SK-N-SH treated with all-trans-retinoic acid at 6 μM for 48 hours (cell line): ENCODE results near the gene THEMIS.

Experiments
- ATAC-seq: fragments of 200-7000 bp; cut with Tn5 transposase; 3 replicates; pipeline ENCODE4 v1.9.1; 2020; ENCODE audit warnings: mild to moderate bottlenecking, moderate library complexity
- ARNTL ChIP-seq: fragments of 450-650 bp; formaldehyde crosslinking; IDR thresholded peaks from 2 replicates; pipeline ENCODE4 v1.5.0; 2020; ENCODE audit warnings: low read depth, mild to moderate bottlenecking, moderate library complexity, borderline replicate concordance
- BACH2 ChIP-seq: fragments of 250-450 bp; sonication (Bioruptor Pico); IDR thresholded peaks from 2 replicates; pipeline ENCODE4 v1.9.0; 2021; ENCODE audit warnings: mild to moderate bottlenecking, borderline replicate concordance
- CREB5 ChIP-seq: fragments of 250-450 bp; sonication (Bioruptor Pico); IDR thresholded peaks from 2 replicates; pipeline ENCODE4 v1.5.1; 2020; ENCODE audit warnings: low read depth, mild to moderate bottlenecking, moderate library complexity
- CSDC2 ChIP-seq: fragments of 250-450 bp; sonication (Bioruptor Pico); IDR thresholded peaks from 2 replicates; pipeline ENCODE4 v1.5.0; 2020; ENCODE audit warnings: mild to moderate bottlenecking, moderate library complexity
- ESRRG ChIP-seq: fragments of 250-450 bp; sonication (Bioruptor Pico); IDR thresholded peaks from 2 replicates; pipeline ENCODE4 v1.6.1; 2021; ENCODE audit warnings: mild to moderate bottlenecking
- ISL1 ChIP-seq: fragments of 250-450 bp; sonication (Bioruptor Pico); IDR thresholded peaks from 2 replicates; pipeline ENCODE4 v2.1.2; 2022; ENCODE audit warnings: mild to moderate bottlenecking, moderate library complexity
- OSR1 ChIP-seq: fragments of 250-450 bp; sonication (Bioruptor Pico); IDR thresholded peaks from 2 replicates; pipeline ENCODE4 v1.8.0; 2022; ENCODE audit warnings: moderate library complexity, mild to moderate bottlenecking, inconsistent platforms
- PPARA ChIP-seq: fragments of 250-450 bp; sonication (Bioruptor Pico); IDR thresholded peaks from 2 replicates; pipeline ENCODE4 v1.5.0; 2020; ENCODE audit warnings: mild to moderate bottlenecking, borderline replicate concordance
- RARB ChIP-seq: fragments of 250-450 bp; sonication (Bioruptor Pico); IDR thresholded peaks from 2 replicates; pipeline ENCODE4 v1.8.0; 2021; ENCODE audit warnings: mild to moderate bottlenecking, moderate library complexity
- TCF4 ChIP-seq: fragments of 250-450 bp; sonication (Bioruptor Pico); IDR thresholded peaks from 2 replicates; pipeline ENCODE4 v1.8.0; 2021; ENCODE audit warnings: mild to moderate bottlenecking, moderate library complexity, borderline replicate concordance
- TOX ChIP-seq: fragments of 250-450 bp; sonication (Bioruptor Pico); IDR thresholded peaks from 2 replicates; pipeline ENCODE4 v1.8.0; 2021; ENCODE audit warnings: mild to moderate bottlenecking, moderate library complexity, borderline replicate concordance
- ZC3H10 ChIP-seq: fragments of 250-450 bp; sonication (Bioruptor Pico); IDR thresholded peaks from 2 replicates; pipeline ENCODE4 v1.5.1; 2021; ENCODE audit warnings: mild to moderate bottlenecking, moderate library complexity
- ZFP3 ChIP-seq: fragments of 250-450 bp; sonication (Bioruptor Pico); IDR thresholded peaks from 2 replicates; pipeline ENCODE4 v1.5.0; 2020; ENCODE audit warnings: mild to moderate bottlenecking, moderate library complexity
- ZFP30 ChIP-seq: fragments of 450-650 bp; formaldehyde crosslinking; IDR thresholded peaks from 2 replicates; pipeline ENCODE4 v1.5.0; 2022; ENCODE audit warnings: mild to moderate bottlenecking, moderate library complexity
- ZNF565 ChIP-seq: fragments of 450-650 bp; formaldehyde crosslinking; conservative IDR thresholded peaks from 2 replicates; pipeline ENCODE4 v1.5.0; 2020; ENCODE audit warnings: low read depth, mild to moderate bottlenecking, moderate library complexity
- ZNF70 ChIP-seq: fragments of 450-650 bp; formaldehyde crosslinking; IDR thresholded peaks from 2 replicates; pipeline ENCODE4 v1.5.0; 2020; ENCODE audit warnings: mild to moderate bottlenecking, moderate library complexity
- ZNF8 ChIP-seq: fragments of 450-650 bp; formaldehyde crosslinking; IDR thresholded peaks from 2 replicates; pipeline ENCODE4 v1.5.0; 2020; ENCODE audit warnings: mild to moderate bottlenecking, moderate library complexity
- TF ChIP-seq, protein P1 (sequence below): fragments of 250-450 bp; sonication (Bioruptor Pico); IDR thresholded peaks from 2 replicates; pipeline ENCODE4 v1.5.0; 2020; ENCODE audit warnings: mild to moderate bottlenecking, moderate library complexity
- TF ChIP-seq, protein P2 (sequence below): fragments of 250-450 bp; sonication (Bioruptor Pico); IDR thresholded peaks from 2 replicates; pipeline ENCODE4 v1.8.0; 2021; ENCODE audit warnings: low read depth, mild to moderate bottlenecking, moderate library complexity, borderline replicate concordance
- TF ChIP-seq, protein P3 (sequence below): fragments of 250-450 bp; sonication (Bioruptor Pico); IDR thresholded peaks from 2 replicates; pipeline ENCODE4 v1.8.0; 2020; ENCODE audit warnings: mild to moderate bottlenecking, moderate library complexity, borderline replicate concordance

The THEMIS gene

DNA sequence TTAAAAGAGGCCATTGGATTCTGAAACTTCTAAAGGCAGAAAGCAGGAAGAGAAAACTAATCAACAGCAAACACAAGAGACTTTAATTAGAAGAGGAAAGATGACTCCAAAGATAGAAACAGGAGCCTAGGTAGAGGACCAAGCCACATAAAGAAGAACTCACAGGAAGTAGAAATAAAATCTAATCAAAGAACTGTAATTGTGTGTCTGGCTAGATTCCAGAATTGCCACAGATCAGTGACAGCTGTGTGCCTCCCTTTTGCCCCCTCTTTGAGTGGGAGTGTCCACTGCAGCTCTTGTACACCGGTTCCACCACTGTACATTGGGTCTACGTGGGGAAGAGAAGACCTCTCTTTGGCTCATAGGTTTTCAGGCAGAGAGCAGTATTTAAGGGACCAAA is 22.3 kb upstream of the THEMIS start:
- no peak for ATAC-seq
- TF ChIP-seq ARNTL (no peak), ISL1 (CRISPR knock-in tag) (no peak), ZNF565 (no peak), TOX (CRISPR knock-in tag) (no peak), ZNF70 (no peak), CSDC2 (CRISPR knock-in tag) (no peak), ZNF8 (CRISPR knock-in tag) (no peak), OSR1 (CRISPR knock-in tag) (no peak), ESRRG (CRISPR knock-in tag) (no peak), ZC3H10 (CRISPR knock-in tag) (no peak), CREB5 (CRISPR knock-in tag) (no peak), ZFP30 (CRISPR knock-in tag) (no peak), BACH2 (CRISPR knock-in tag) (no peak), PPARA (CRISPR knock-in tag) (no peak)
- TF ChIP-seq, protein P1, sequence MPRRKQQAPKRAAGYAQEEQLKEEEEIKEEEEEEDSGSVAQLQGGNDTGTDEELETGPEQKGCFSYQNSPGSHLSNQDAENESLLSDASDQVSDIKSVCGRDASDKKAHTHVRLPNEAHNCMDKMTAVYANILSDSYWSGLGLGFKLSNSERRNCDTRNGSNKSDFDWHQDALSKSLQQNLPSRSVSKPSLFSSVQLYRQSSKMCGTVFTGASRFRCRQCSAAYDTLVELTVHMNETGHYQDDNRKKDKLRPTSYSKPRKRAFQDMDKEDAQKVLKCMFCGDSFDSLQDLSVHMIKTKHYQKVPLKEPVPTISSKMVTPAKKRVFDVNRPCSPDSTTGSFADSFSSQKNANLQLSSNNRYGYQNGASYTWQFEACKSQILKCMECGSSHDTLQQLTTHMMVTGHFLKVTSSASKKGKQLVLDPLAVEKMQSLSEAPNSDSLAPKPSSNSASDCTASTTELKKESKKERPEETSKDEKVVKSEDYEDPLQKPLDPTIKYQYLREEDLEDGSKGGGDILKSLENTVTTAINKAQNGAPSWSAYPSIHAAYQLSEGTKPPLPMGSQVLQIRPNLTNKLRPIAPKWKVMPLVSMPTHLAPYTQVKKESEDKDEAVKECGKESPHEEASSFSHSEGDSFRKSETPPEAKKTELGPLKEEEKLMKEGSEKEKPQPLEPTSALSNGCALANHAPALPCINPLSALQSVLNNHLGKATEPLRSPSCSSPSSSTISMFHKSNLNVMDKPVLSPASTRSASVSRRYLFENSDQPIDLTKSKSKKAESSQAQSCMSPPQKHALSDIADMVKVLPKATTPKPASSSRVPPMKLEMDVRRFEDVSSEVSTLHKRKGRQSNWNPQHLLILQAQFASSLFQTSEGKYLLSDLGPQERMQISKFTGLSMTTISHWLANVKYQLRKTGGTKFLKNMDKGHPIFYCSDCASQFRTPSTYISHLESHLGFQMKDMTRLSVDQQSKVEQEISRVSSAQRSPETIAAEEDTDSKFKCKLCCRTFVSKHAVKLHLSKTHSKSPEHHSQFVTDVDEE (CRISPR knock-in tag) = no peak
- TF ChIP-seq, protein P2, sequence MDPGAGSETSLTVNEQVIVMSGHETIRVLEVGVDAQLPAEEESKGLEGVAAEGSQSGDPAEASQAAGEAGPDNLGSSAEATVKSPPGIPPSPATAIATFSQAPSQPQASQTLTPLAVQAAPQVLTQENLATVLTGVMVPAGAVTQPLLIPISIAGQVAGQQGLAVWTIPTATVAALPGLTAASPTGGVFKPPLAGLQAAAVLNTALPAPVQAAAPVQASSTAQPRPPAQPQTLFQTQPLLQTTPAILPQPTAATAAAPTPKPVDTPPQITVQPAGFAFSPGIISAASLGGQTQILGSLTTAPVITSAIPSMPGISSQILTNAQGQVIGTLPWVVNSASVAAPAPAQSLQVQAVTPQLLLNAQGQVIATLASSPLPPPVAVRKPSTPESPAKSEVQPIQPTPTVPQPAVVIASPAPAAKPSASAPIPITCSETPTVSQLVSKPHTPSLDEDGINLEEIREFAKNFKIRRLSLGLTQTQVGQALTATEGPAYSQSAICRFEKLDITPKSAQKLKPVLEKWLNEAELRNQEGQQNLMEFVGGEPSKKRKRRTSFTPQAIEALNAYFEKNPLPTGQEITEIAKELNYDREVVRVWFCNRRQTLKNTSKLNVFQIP = no peak

GRCh38 chr6:127921982-127922381 is 21.1 kb upstream of the THEMIS start:
- no peak for TF ChIP-seq TOX (CRISPR knock-in tag)
- no peak for TF ChIP-seq RARB
- no peak for TF ChIP-seq ESRRG (CRISPR knock-in tag)
- TF ChIP-seq ARNTL = no peak
- TF ChIP-seq PPARA (CRISPR knock-in tag) = no peak
- no peak for TF ChIP-seq CREB5 (CRISPR knock-in tag)
- TF ChIP-seq, protein P1 (CRISPR knock-in tag) = no peak
- TF ChIP-seq ISL1 (CRISPR knock-in tag) = no peak
- TF ChIP-seq ZNF8 (CRISPR knock-in tag) = no peak
- TF ChIP-seq, protein P3, sequence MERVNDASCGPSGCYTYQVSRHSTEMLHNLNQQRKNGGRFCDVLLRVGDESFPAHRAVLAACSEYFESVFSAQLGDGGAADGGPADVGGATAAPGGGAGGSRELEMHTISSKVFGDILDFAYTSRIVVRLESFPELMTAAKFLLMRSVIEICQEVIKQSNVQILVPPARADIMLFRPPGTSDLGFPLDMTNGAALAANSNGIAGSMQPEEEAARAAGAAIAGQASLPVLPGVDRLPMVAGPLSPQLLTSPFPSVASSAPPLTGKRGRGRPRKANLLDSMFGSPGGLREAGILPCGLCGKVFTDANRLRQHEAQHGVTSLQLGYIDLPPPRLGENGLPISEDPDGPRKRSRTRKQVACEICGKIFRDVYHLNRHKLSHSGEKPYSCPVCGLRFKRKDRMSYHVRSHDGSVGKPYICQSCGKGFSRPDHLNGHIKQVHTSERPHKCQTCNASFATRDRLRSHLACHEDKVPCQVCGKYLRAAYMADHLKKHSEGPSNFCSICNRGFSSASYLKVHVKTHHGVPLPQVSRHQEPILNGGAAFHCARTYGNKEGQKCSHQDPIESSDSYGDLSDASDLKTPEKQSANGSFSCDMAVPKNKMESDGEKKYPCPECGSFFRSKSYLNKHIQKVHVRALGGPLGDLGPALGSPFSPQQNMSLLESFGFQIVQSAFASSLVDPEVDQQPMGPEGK = no peak
- TF ChIP-seq, protein P2 = no peak
- TF ChIP-seq ZFP3 (CRISPR knock-in tag) = no peak
- TF ChIP-seq TCF4 = no peak
- ATAC-seq = no peak
